HG02763 (cell line): Measurements from ENCODE around the gene PRUNE2.

Source experiments
- ATAC-seq: cut with Tn5 transposase; IDR thresholded peaks from one replicate; pipeline ENCODE4 v1.9.1; 2021; ENCODE audit warnings: mild to moderate bottlenecking, moderate library complexity; ENCODE audit not compliant: unreplicated experiment

The PRUNE2 gene

DNA sequence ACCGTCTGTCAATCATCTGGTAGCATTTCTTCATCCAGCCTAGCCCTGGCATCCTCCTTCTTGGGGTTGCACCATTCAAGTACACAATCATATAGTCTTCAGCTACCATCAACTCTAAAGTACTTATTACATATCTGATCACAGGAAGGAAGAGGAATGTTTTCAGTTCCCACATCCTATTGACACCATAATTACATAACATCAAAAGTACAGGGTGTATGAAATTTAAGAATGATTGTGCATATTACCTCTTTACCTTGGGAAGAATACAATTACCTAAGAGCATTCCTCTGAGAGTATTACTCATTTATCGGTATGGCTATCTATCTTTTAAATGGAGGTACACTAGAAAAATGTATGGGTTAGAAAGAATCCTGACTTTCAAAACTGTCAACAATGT is 268.5 kb downstream of the PRUNE2 start:
- ATAC-seq: no peak

DNA sequence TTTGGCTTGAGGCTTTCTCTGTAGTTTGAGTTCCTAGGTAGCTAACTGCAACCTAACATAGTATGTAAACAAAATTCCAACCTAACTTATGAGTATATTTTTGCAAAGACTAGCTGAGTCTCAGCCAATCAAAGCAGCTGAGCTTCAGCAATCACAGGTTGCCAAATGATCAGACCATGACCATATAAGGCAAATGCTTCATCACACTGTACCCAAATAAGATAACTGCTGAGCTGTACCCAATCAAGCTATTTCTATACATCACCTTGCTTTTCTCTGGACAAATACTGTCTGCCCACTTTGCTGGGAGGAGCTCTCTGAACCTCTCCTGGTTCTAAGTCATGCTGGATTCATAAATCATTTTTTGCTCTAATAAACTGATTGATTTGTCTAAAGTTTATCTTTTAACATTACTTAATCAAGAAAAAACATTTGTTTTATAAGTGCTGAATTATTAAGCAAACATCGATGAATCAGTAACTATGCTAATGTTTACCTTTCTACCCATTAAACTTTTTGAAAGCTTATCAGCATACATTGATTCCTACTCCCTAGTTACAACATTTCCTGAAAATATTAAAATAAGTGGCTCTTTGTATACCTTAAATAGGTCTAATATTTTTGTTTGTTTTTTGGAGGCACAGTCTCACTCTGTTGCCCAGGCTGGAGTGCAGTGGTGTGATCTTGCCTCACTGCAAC is 271.4 kb downstream of the PRUNE2 start:
- ATAC-seq: no peak

DNA sequence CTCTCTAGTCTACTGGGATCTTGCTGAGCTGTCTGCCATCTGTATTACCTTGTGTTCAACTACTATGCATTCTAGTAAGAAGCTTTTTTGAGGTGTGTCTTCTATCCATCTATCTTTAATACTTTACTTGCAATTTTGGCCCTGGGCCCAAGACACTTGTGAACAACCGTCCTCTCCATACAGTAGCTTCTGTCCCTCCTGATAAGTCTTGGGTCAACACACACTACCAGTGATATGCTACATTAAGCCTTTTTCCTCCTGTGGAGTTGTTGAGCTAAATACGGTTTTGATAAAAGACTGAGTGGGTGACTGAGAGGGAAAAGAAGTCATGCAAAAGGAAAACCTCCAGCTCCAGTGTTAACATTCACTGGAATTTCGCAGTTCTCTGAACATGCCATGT is 275.0 kb downstream of the PRUNE2 start:
- no peak for ATAC-seq

DNA sequence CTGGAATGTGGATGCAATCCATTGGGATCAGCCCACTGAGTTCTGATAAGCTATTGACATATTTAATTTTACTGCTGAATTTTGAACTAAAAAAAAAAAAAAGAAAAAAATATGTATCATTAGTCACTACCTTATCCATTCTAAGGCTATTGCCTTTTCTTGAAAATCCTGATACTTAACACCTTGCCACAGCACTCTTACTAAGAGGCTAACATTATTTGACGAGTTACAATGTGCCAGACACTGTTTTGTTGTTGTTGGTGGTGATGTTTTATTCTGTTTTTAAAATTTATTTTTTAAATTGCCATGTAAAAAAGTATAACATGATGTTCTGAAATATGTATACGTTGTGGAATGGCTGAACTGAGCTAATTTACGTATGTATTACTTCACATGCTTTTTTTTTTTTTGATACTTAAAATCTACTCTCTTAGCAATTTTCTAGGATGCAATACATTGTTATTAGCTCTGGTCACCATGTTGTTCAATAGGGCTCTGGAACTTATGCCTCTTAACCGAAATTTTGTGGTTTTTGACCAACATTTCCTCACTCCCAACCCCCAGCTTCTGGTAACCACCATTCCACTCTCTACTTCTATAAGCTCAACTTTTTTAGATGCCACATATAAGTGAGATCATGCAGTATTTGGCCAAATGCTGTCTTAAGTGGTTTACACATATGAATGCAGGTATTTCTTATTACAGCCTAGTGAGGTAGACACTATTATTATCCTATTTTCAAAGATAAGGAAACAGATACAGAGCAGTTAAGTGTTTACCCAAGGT is 276.5 kb downstream of the PRUNE2 start:
- no peak for ATAC-seq

DNA sequence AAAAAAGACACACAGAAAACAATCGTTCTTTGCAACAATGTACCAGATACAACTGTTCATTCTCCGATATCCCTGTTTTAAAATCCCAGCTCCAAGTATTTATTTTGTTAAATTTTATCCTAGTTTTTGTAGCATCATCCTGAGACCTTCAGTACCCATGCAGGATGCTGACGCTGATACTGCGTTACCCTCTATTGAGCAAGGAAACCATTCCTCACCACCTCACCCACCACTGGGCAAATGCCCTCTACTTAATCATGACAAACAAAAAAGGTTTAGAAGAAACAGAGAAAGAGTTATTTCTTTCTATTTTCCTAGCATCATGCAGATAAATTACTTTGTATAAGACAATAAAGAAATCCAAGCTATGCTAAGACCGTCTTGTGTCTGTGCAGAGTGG is 277.8 kb downstream of the PRUNE2 start:
- ATAC-seq: no peak

DNA sequence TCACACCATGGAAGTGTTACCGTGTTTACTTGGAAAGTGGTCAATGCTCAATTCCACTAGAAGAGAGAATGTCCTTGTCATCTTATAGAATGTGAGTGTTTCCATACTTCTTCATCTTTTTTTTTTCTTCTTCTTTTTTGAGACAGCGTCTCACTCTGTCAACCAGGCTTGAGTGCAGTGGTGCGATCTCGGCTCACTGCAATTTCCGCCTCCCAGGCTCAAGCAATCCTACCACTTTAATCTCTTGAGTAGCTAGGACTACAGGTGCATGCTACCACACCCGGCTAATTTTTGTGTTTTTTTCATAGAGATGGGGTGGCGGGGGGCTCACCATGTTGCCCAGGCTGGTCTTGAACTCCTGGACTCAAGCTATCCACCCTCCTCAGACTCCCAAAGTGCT is 278.9 kb downstream of the PRUNE2 start:
- ATAC-seq: no peak

DNA sequence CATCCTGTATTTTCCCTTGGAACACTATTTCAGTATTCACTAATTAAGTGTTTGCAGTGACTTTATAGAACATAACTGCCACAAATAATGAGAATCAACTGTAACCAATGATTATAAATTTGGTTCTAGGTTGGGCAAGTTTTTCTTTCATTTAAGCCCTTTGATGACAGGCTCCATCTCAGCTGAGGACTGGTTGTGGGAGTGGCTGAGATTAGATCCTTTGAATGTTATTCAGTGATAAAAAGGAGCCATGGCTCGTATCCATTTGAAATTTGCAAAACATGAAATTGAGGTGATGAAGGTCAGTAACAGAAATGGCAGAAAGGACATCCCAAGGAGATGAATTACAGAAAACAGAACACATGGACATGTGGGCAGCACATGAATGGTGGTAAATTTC is 279.8 kb downstream of the PRUNE2 start:
- ATAC-seq: no peak

DNA sequence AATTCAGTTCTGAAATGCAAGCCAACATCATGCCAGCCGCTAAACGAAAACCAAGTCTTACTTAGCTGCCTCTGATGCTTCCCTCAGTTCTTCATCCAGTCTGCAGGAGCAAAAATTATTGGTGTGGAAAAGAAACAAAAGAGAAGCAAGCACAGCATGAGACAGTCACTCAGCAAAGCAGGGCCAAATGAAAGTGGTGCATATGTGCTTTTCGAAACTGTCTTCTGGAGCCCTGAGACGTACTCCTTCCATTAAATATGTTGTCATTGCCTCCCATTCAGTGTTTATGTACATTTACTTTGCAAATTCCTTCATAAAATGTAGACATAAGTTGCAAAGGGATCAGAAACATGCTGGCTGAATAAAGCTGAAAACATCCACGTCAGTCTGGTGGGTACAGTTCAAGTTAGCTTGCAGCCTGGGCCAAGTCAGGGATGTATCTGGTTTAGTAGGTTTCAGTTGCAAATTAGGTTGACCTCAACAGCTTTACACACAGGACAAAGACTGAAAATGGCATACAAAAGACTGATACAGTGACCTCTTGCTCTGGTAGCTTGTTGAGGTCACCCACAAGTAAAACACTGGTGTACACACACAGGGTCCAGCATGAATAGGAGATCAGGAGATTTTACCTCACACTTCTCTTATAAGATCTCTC is 281.4 kb downstream of the PRUNE2 start:
- ATAC-seq: peak; percentile 94

DNA sequence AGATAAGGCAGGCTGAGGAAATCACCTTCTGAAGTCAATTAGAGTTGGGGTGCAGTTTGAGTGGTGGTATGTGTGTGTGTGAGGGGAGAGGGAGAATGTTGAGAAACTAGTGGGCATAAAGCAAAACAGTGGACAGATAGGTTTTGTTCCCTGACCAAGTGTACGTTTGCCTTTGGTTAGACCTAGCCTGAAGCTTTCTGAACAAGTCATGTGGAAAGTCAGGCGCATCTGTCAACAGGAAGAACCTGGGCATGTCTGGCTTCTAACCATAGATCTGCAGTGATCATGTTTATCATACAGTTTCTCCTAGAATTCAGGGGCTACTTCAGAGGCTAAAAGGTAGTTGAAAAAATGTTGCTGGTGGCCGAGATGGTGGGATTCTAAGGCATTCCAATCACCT is 284.9 kb downstream of the PRUNE2 start:
- ATAC-seq: no peak

DNA sequence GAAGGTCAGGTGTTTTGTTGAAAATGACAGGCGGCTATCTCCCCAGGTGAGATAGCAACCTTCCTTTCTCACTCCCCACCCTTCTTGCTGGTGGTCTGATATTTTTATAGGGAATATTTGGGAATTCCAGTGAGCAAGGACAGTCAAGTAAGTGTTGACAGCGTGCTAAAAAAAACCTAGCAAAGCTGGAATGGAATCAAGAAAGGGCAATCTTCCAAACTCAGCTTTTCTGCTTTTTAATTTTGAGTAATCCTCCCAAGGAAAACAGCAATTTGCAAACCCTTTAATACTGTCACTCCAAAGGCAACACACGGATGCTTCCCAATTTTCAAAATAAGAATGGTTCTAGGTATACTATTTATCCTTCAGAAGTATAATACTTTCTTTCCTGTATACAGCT is 285.3 kb downstream of the PRUNE2 start:
- ATAC-seq: no peak

DNA sequence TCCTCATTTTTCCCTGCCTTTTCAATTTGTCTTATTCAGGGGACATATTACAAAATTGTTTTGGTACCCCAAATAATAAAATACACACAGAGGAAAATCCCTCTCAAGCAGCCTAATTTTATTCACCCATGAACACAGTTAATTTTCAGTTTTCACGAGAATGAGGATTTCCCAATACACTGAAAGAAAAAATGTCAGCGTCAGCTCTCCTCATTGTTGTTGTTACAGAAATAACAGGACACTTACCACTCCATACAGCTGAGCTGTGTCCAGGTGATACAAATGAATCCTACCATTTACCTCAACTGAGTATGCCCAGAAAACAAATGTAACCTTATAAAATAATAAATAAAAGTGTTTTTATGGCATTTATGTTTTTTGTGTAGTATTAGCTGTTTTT is 286.3 kb downstream of the PRUNE2 start:
- no peak for ATAC-seq

DNA sequence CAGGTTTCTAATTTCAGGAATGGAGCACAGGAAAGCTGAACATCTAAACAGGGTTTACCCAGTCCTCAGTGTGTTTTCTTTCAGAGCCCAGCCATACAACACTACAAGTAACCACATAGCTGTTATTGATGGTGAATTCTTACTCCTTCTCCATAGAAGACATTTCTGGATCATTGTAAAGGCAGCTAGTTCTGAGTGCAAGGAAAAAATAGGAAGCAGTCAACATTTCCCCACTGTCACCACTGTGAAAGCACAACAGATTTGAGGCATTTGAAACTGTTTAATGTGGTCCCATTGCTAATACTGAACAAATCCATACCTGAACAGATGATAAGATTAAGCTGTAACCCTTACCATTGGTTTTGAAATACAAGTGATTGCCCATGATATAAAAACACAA is 286.7 kb downstream of the PRUNE2 start:
- no peak for ATAC-seq

DNA sequence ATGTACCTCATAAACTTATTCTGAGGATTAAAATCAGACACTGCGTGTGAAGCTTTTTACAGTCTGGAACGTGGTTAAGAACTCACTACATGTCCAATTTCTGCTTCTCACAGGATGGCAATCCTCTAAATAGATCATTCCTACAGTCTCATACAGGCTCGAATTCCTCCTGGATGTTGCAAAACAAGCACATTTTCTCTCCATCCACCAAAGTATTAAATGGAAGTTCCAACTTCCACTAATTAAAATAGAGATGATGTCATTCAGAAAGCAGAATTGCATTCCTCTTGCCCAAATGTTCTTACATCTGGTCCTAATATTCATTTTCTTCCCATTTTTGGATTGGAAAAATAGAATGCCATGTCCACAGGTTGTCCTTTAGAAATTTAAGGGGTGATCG is 287.2 kb downstream of the PRUNE2 start:
- no peak for ATAC-seq

DNA sequence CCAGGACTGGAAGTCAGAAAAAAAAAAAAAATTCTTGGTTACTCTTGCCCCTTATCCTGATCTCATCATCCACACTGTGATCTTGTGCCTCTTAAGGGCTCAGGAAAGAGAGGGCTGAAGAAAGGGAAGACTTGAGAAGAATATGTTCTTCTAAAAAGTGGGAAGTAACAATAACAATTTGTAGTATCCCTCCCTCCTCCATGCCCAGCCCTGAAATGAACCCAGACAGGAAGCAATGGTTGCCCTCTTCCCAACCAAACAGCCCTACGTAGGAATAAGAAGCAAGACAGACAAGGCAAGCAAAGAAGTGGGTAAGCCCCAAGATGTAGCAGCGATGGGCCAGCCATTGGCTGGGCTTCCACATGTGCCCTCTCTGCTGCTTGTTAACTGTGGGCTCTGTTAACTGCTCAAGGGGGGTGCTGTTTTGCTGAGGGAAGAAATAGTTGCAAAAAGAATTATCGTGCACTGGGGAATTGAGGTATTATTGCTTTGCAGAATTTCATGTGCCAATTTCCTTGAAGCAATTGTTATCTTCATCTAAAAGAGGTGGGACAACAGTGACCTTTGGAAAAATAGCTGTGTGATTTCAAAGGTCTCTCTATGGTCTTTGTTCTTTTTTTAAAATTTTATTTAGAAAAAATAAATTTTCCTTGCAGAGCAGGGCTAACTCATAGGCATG is 288.3 kb downstream of the PRUNE2 start:
- no peak for ATAC-seq

DNA sequence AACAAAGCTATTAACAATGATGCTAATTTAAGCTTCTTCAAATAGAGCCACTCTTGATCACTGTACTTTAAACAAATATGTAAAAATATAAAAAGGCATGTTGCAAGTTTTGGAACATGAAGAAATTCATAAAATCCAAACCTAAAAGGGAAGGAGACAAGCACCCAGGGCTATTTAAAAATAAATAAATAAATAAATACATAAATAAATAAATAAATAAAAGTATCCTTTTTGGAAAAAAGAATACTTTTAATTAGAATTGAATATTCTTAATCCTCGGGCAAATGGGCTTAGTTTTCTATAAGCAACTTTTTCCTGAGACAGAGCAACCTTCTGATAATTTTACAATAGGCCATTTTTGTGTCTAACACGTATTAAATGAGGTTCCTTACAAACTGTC is 289.1 kb downstream of the PRUNE2 start:
- no peak for ATAC-seq

DNA sequence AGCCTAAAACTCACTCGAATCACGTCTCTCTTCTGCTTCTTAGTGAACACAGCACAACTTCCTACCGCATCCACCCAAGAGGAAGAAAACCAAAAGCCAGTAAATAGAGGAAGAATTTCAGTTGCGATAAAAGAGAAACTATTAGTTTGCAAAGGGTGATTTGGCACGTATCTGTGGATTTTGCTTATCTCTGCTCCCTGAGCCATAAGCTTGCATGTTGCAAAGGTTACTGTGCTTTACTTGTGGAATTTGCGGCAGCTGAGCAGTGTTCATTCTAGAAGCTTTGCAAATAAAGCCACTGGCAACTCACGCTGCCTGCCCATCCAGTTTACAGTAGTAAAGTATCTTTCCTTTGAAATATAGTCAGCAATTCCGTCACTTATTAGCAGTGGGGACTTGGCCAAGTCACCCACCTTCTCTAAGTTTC is 290.7 kb downstream of the PRUNE2 start:
- no peak for ATAC-seq

DNA sequence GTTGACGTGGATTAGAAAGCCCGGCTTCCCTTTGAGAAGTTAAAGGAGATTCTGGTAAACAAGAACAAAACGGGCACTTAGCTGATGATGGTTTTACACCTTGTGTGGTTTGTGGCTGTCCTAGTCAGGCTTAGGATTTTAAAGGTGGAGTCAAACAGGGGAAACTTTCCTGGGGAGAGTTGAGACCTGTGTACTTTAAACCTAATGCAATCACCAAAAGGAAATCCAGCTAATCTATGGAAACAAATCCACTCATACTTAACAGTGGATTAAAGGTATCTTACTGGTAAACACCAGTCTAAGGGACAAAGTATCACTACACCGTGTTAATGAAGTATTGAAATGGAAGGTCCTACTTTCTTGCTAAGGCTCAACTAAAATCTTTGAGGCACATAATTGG is 291.9 kb downstream of the PRUNE2 start:
- no peak for ATAC-seq

DNA sequence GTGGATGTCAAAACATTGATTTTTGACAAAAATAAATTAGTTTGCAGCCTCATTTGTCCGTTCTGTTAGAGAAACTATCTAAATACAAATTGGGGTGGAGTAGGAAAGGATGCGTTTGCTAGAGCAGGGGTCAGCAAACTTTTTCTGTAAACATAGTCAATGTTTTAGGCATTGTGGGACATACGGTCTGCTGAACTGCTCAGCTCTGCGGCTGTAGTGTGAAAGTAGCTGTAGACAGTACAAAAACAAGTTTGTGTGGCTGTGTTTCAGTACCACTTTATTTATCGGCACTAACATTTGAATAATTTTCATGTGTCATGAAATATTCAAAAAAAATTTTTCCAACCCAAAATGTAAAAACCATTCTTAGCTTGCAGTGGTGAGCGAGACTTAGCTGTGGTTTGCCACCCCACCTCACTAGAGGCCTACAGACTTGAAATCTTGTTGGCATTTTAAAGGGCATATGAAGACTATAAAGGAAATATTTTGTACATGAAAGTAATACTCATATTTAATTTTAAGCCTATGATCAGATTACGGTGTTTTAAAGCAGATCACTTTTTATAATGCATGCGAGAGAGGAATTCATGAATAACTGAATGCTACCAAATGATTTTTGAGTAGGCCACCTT is 292.6 kb downstream of the PRUNE2 start:
- no peak for ATAC-seq

DNA sequence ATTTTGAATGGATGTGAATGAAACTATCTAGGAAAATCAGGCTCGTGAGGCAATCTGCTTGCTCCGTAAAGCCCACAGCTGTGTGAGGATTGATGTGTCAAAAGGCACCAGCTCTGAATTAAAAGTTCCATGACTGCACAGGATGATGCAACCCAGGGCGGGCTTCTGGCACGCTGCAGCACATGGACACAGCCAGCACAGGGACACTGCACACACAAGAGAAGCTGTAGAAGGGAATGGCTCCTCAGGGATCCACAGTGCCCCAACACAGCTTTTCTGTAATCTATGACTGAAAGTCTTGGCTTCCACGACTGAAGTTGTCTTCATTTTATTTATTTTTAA is 295.9 kb downstream of the PRUNE2 start:
- ATAC-seq: no peak

DNA sequence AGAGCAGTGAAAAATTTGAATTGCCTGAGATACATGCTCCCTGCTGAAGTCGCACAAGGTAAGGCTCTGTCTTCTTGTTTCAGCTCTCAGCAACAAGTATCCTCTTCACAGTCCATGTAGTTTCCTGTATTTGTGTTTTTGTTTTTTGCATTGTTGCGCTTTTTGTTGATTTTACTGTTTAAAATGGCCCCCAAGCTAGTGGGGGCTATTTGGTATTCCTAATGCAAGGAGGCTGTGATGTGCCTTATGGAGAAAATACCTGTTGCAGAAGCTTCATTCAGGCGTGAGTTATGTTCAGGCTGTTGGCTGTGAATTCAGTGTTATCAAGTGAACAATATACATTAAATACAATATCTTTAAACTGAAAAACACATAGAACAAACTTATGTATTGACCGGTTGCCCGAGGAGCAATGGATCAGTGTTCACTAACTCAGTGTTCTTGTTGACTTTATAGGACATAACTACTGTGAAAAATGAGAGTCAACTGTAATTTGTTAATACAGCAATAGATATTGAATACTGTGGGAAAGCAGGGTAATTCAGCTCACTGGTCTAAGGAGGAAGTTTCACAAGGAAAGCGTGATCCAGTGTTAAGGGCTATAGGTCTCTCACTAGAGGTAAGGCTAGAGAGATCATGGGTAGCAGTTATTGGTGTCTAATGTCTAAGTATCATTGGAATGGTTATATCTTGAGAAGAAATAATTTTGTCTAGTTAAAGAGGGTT is 296.5 kb downstream of the PRUNE2 start:
- ATAC-seq: no peak
